ENCODE measurements around the gene HCRTR1.
"Not testable (repeated sequence)": the region's sequence is repeated elsewhere in the genome, so short reads cannot be mapped to it uniquely, and the experiment has no call there.

Gene HCRTR1

DNA sequence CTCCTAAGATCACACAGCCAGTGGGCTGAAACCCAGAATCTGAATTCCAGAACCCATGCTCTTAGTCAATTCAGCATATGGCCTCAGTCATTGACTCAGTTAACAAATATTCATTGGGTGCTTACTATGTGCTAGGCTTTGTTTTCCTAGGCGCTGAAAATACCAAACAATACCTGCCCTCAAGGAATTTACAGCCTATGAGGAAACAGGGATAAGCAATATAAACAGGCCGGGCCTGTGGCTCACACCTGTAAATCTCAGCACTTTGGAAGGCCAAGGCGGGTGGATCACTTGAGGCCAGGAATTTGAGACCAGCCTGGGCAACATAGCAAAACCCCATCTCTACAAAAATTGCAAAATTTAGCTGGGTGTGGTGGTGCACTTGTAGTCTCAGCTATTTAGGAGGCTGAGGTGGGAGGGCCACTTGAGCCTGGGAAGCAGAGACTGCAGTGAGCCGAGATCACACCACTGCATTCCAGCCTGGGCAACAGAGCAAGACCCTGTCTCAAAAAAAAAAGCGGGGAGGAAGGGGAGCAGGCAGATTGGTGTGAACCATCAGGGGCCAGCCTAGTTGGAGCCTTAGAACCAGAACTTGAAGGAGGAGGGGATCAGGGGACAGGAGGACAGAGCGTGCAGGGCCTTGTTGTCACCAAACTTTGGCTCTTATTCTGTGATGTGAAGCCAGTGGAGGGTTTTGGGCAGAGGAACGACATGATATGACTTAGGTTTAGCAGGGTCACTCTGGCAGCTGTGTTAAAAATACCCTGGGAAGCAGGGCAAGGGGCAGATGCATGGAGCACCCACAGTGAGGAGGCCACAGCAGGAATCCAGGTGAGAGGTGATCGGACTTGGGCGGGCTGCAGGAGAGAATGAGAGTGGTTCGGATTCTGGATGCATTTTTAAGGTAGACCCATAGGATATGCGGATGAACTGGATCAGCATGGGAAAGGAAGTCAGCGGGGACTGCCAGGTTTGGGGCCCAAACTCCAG, 35.4 kb upstream of the HCRTR1 start:
- no peak for DNase-seq (ENCODE audit: low read depth in 3 of 3)

DNA sequence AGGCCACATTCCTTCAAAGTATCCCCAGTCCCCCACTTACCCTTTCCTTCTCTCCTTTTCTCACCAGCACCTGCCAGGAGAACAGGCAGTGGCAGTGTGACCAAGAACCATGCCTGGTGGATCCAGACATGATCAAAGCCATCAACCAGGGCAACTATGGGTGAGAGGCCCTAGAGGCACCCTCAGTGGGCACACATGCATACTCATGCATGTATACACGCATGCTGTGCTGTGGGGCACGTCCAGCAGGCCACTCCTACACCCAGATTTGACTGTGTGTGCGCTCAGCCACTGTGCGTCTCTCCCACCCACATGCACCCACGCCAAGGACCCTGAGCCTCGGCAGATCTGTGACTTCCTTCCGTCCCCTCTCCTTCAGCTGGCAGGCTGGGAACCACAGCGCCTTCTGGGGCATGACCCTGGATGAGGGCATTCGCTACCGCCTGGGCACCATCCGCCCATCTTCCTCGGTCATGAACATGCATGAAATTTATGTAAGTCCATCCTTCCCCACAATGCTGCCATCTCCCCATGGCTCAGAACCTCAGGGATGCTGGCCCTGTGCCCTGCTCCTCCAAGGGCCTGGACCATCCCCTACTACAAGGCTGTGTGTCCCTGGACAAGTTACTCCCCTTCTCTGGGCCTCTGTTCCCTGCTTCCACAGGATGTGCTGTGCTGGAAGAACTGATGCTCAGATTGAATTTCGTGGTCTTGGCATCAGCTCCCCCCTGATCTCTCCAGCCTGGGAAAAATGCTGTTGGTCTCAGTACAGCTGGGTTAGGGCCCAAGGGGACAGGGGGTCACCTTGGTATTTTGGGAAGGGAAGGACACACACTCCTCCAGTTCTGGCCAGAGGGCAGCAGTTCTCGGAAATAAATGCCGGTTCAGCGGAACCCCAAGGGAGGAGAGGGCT, 34.2 kb upstream of the HCRTR1 start:
- no peak for DNase-seq (ENCODE audit: low read depth in 3 of 3)

DNA sequence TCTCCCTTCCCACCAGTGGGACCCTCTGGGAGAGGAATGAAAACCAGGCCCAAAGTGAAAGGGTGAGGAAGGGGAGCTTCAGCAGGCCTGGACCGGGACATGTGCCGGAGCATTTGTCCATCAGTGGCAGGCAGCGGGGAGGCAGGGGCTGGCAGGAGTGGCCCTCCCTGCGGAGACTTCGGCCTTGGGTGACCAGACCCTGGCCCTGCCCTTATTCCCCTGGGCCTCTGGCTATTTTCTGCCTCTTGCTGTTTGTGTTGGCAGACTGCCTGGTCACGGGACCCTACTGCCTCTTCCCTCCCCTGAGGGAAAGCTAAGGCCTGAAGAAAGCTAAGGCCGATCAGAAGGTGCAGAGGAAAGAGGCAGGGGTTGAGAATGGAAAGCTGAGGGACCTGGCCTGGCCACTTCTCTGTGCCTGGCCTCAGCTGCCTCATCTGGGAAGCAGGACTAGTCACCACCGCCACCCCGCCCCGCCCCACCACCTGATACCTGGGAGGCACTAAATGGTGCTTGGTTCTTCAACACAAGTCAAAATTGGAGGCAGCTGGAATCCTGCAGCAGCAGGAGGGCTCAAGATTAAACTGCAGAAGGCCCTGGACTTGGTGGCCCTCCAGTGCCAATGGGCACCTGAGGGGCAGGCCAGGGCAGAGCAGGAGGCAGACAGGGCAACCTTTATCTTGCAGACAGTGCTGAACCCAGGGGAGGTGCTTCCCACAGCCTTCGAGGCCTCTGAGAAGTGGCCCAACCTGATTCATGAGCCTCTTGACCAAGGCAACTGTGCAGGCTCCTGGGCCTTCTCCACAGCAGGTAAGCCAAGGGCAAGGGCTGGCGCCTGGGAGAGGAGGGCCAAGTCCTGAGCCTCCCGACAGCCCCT, 33.3 kb upstream of the HCRTR1 start:
- no peak for DNase-seq (ENCODE audit: low read depth in 3 of 3)

DNA sequence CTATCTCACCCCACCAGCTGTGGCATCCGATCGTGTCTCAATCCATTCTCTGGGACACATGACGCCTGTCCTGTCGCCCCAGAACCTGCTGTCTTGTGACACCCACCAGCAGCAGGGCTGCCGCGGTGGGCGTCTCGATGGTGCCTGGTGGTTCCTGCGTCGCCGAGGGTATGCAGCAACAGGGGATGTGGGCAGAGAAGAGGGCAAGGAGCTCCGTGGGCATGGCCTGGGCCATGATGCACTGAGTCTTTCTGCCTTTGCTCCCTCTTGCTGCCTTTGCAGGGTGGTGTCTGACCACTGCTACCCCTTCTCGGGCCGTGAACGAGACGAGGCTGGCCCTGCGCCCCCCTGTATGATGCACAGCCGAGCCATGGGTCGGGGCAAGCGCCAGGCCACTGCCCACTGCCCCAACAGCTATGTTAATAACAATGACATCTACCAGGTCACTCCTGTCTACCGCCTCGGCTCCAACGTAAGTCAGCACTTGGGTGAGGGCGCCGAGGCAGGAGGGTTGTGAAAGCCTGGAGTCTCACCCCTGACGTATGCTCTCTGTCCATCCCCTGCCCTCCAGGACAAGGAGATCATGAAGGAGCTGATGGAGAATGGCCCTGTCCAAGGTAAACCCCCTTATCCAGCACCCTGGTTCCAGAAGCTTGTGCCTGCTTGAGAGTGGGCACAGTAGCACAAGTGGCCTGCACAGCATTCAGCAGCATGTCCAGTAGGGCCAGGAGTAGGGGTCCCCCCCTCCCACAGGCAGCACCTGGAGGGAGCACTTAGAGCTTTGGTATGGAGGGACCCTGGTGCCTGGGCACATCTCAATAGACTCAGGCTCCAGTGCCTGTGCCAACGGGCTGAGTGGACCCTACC, 32.4 kb upstream of the HCRTR1 start:
- no peak for DNase-seq (ENCODE audit: low read depth in 3 of 3)

DNA sequence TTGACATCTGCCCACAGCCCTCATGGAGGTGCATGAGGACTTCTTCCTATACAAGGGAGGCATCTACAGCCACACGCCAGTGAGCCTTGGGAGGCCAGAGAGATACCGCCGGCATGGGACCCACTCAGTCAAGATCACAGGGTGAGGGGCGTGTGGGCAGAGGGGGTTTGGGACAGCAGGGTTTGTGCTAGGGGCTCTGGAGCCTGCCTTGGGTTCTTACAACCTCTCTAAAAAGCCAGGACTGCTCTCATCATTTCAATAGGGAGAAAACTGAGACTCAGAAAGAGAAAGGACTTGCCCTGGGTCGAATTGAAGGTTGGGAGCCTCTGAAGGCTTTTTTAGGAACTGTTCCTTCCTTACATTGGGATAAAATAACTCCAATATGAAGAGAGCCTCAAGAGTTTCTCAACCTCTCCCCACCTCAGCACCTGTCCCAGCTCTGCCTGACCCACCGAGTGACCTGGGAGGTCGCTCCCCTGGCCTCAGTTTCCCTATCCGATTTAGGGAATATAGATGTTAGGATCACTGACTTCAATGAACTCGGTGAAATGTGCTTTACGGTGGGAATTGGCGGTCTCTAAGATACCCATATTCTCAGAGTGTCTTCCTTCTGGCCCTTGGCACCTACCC, 31.6 kb upstream of the HCRTR1 start:
- DNase-seq (ENCODE audit: low read depth in 3 of 3) = no peak

DNA sequence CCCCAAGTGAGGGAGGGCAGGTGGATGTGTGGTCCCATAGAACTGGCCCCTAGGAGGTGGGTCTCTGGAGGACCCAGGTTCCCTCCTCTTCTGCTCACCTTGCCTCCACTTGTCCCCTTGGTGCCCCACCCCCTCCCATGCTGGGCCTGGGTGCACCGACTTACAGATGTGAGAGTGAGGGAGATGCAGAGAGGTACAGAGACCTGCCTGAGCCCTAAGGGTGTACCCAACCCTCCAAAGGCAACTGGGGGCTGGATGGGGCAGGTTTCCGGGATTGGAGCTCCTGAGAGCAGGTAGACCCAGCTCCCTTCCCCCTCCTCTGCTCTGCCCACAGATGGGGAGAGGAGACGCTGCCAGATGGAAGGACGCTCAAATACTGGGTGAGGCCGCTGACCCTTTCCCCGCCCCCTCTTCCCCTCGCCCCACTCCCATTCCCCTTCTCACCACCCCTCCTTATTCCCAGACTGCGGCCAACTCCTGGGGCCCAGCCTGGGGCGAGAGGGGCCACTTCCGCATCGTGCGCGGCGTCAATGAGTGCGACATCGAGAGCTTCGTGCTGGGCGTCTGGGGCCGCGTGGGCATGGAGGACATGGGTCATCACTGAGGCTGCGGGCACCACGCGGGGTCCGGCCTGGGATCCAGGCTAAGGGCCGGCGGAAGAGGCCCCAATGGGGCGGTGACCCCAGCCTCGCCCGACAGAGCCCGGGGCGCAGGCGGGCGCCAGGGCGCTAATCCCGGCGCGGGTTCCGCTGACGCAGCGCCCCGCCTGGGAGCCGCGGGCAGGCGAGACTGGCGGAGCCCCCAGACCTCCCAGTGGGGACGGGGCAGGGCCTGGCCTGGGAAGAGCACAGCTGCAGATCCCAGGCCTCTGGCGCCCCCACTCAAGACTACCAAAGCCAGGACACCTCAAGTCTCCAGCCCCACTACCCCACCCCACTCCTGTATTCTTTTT, 30.8 kb upstream of the HCRTR1 start:
- no peak for DNase-seq (ENCODE audit: low read depth in 3 of 3)

DNA sequence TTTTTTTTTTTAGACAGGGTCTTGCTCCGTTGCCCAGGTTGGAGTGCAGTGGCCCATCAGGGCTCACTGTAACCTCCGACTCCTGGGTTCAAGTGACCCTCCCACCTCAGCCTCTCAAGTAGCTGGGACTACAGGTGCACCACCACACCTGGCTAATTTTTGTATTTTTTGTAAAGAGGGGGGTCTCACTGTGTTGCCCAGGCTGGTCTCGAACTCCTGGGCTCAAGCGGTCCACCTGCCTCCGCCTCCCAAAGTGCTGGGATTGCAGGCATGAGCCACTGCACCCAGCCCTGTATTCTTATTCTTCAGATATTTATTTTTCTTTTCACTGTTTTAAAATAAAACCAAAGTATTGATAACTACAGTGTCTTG, 30.2 kb upstream of the HCRTR1 start:
- not testable (repeated sequence) for DNase-seq (ENCODE audit: low read depth in 3 of 3)

DNA sequence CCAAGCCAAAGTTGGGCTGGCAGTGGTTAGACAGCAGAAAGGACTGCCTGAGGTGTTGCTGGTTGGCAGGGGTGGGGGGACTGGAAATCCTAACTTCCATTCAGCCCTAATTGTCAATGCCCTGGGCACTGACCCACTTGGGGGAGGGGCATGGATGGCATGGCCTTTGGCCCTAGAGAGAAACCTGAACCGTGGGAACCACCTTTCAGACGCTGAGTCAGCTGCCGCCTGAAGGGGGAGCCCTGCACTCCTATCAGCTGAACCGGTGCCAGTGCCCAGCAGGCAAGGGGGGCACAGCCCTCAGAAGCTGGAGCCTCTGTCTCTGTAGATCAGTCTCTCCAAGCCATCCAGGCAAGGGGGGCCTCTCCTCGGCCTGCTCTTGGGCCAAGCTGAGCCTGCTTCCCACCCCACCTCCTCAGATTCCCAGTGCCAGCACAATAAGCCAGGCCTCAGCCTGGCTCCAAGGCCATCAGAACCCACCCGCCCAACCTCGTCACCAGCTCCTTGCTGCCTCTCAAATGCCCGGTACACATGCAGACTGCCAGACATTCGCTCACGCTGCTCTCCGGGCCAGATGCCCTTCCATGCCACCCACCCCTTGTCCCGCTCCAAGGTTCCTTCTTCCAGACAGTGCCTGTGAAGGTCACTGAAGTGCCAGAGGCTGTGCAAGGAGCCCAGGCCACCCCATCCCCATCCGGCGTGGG, 29.6 kb upstream of the HCRTR1 start:
- DNase-seq (ENCODE audit: low read depth in 3 of 3) = peak; percentile 22 to 37 (median 23)

DNA sequence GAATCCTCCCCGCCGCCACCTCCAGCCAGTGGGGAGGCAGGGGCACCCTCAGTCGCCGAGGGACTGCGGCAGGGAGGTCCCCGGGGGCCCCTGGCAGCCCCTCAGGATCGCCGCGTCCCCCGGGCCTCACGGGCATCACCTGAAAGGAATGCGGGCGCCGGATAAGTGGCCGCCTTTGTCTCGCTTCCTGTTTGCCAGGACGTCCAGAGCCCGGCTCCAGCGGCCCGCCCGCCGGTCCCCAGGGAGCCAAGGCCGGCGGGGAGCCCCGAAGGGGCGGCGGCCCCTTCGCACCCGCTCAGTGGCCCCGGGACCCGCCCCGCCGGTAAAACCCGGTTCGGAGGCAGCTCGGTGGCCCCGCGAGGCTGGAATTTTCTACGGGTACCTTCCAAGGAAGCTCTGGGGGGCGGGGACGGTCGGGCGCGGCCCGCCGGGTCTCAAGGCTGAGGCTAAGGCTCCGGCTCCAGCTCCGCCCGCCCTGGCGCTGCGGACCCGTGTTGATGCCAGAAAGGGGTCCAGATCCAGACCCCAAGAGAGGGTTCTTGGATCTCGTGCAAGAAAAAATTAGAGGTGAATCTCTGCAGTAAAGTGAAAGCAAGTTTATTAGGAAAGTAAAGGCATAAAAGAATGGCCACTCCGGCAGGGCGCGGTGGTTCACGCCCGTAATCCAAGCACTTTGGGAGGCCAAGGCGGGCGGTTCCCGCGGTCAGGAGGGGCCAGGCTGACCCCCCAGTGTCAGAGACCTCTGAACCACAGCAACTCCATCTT, 28.6 kb upstream of the HCRTR1 start:
- no peak for DNase-seq (ENCODE audit: low read depth in 3 of 3)

DNA sequence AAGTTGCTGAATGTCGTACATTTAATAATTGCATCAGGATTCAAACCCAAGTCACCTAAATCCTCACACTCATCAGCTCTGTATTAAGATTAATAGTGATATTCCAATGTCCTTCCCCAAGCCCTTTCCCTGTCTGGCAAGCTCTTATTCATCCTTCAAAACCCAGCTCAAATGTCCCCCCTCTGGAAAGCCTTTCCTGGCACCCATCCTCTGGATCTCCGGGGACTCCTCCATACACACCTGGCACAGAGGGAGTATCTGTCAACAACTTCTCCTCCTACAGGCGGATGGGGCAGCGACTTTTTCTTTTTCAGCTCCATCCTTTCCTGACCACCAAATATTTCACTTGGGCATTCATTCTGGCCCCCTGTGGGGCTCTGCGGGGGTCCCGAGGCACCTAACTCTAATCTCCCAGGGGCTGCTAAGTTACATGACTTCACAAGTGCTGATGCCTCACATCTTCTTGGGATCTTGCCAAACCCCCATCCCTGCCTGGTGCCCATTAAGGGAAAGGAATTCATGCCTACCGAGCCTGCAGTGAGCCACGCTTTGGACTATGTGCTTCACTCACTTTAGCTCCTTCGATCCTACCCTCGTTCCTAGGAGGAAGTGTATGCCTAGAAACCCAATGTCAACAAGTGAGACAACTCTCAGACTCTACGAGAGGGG, 25.9 kb upstream of the HCRTR1 start:
- no peak for DNase-seq (ENCODE audit: low read depth in 3 of 3)

DNA sequence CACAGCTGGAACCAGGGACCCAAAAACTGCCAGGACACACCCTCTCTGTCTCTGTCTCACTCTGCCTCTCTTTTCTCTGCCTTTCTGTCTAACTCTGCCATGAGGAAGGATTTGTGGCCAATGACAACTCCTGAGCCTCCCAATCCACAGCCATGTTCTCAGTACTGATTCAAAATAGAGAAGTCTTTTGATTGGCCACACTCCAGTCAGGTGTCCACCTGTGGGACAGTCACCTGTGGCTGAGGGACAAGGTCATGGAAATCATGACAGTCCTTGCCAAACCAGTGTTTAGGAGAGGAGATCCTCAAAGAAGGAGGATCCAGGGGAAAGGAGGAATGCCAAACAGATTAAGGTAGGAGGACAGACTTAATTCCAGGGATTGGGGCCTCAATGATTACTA, 25.4 kb upstream of the HCRTR1 start:
- DNase-seq (ENCODE audit: low read depth in 3 of 3) = no peak

DNA sequence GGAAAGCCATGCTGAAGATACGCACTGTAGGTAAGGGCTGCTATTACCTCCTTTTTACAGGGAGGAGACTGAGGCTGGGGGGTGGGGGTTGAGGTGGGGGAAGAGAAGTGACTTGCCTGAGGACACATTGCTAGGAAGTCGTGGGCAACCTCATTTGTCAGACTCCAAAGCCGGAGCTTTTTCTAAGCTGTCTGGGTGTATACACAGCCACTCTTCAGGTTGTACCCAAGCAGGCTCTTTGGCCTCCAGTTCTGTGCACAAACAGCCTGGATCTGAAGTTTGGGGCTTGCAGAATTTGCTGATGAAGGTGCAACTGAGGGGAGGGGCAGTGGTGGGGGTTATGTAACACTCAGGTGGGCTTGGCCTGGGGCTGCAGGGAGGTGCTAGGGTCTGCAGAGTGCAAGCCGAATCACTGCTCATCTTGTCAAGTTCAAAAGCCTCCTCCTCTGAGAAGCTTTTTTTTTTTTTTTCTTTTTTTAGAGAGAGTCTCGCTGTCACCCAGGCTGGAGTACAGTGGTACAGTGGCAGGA, 24.3 kb upstream of the HCRTR1 start:
- no peak for DNase-seq (ENCODE audit: low read depth in 3 of 3)

DNA sequence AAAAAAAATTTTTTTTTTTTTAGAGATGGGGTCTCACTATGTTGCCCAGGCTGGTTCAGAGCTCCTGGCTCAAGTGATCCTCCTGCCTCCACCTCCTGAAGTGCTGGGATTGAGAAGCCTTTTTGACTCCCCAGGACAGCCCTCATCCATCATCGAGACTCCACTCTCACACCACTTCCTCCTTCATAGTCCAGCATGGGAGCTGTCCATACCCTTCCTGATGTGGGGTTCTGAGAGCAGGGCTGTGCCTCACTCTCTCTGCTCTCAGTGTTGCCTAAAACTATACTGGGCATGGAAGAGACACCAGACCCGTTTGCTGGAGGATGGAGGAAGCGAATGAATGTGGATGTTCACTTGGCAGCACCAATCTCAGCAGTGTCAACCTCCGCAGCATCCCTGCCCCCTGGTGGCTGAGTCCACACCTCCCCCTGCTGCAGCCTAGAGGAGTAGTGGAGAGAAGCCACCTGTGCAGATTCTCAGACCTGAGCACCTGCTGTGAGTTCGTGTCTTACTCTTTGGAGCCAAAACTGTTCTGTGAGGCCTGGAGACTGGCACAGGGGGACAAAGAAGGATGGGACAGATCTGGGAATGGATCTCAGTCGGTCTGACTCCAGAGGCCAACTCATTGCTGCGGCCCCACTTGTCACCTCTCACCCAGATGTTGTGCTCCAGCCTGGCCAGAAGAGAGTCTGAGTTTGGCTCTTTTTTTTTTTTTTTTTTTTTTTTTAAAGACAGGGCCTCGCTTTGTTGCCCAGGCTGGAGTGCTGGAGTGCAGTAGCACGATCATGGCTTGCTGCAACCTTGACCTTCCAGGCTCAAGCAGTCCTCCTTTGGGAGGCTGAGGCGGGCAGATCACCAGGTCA, 23.5 kb upstream of the HCRTR1 start:
- DNase-seq (ENCODE audit: low read depth in 3 of 3) = peak; percentile 27 to 78 (median 45)

DNA sequence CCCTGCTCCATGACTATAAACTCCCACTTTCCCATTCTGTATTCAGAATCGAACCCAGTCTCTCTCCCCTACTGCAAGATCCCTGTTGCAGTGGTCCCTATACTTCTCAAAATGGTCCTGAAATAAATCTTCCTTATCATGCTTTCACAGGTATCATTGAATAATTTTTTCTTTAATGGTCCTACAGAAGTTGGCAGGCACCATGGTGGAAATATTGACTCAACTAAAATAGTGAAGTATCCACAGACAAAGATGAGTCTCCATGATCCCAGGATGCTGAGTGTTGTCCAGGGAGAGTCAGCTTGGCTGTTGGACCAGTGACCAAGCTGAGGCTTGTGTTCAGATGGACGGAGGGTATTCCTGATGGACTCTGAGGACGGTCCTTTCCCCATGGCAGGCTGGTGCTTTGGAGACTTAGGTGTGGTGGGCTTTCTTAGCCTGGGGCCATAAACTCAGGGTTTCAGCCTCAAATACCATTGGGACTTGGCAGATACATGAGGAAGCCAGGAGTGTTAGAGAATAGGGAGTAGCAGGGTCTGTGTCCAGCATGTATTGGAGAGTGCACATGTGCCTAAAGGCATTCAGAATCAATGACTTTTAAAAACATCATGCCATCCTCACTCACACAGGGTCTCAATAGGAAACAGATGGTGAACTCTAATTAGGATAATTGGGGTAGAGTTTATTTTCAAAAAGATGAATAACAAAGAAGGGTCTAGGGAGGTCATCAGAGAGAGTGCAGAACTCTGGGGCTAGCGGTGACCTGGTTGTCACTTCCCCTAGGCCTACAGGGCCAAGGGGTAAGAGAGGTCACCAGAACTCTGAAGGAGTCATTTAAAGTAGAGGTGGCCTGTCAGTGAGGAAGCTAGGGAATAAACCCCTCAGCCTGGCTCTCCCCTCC, 21.4 kb upstream of the HCRTR1 start:
- no peak for DNase-seq (ENCODE audit: low read depth in 3 of 3)

DNA sequence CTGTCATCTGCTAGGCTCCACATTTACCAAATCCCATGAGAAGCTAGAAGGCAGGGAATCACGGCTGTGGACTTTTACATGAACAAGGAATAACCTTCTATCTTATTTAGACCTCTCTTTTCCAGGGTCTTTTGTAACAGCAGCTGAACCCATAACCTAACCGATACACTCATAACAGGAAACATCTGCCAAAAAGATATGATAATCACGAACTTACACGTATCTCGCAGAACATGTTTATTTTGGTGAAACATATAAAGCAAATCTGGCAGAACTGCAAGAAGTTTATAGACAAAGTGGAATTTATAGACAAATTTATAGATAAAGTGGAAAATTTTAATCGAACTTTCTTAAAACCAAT, 20.8 kb upstream of the HCRTR1 start:
- DNase-seq (ENCODE audit: low read depth in 3 of 3) = no peak
